Heart left ventricle (tissue), 13 donors: ENCODE results near the gene ADGRD2.

Experiments
- POLR2A ChIP-seq, 2 donors: fragments of 450-650 bp; IDR thresholded peaks; one replicate each; pipeline ENCODE4 v1.6.1; 2017; ENCODE audit warnings: antibody characterized with exemption in 2 of 2, mild to moderate bottlenecking in 2 of 2, moderate library complexity in 2 of 2
- TF ChIP-seq, protein P1 (sequence below), 12 donors: fragments of 200-600 bp; sonication (generic) in 4 of 12; IDR thresholded peaks; one replicate each; pipeline versions ENCODE4 v1.5.0 to v1.8.0; 2018 to 2022; ENCODE audit warnings: antibody characterized with exemption in 12 of 12, mild to moderate bottlenecking in 5 of 12
- donor health status: ischemic (EF 13 %, LVEDD 7.1; RV severe dilation, severe dysfunction).
- donor health status: DM: no; HTN: yes; CAD: no.
- donor health status: DM: no; HTN: no; CAD: no.
- donor health status: ischemic (EF 25% LVEDD 6.9; RV normal size, moderate dysfunction).
- donor health status: ischemic (EF 25% LVEDD 5.7; RV mildly dilated, moderate dysfunction).
- donor health status: ischemic (EF 35%, LVEDD 5.7; RV mildly dilated, moderate dysfunction).
- donor health status: nonischemic (EF 11% LVEDD 7.7; RV severe dilation, severe dysfunction).
- donor health status: DM: yes; HTN: yes; CAD: no.
- donor health status: PGD.
- donor health status: ischemic (EF 29% LVEDD 5.4; RV normal size, mild dysfunction).
- donor health status: nonischemic (EF 23%, LVEDD 6.1; RV moderate dilation, normal function).

- TF ChIP-seq, protein P1, sequence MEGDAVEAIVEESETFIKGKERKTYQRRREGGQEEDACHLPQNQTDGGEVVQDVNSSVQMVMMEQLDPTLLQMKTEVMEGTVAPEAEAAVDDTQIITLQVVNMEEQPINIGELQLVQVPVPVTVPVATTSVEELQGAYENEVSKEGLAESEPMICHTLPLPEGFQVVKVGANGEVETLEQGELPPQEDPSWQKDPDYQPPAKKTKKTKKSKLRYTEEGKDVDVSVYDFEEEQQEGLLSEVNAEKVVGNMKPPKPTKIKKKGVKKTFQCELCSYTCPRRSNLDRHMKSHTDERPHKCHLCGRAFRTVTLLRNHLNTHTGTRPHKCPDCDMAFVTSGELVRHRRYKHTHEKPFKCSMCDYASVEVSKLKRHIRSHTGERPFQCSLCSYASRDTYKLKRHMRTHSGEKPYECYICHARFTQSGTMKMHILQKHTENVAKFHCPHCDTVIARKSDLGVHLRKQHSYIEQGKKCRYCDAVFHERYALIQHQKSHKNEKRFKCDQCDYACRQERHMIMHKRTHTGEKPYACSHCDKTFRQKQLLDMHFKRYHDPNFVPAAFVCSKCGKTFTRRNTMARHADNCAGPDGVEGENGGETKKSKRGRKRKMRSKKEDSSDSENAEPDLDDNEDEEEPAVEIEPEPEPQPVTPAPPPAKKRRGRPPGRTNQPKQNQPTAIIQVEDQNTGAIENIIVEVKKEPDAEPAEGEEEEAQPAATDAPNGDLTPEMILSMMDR (IDR thresholded peaks at IDR 0.05): no peak
- TF ChIP-seq POLR2A (IDR thresholded peaks at IDR 0.05): no peak
Observed at GRCh38 chr9:124514125-124514524, 63.9 kb downstream of the ADGRD2 start.
